ENCODE results near the gene BCL7A.

DNA sequence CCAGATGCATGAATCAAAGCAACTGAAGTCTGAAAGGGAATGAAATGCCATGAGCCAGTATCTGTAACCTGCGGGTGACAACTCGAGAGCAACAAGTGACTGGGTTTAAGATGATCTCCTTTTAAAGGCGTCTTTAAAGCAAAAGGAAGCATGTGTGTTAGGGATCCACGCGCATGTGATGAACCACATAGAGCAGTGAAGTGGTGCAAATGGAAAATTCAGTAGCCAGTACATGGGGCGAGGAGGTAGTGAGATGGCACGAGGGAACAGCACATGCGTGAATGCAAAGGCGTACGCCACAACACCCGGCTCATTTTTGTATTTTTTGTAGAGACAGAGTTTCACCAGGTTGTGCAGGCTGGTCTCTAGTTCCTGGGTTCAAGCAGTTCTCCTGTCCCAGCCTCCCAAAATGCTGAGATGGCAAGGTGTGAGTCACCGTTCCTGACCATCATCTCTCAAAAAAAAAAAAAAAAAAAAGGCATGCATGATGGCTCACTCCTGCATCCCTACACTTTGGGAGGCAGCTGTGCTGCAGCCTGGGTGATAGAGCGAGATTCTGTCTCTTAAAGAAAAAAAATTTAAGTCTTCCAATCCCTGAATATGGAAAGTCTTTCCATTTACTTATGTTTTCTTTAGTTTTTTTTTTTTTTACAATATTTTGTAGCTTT, 24.6 kb upstream of the BCL7A start:
- TF ChIP-seq, protein P1, sequence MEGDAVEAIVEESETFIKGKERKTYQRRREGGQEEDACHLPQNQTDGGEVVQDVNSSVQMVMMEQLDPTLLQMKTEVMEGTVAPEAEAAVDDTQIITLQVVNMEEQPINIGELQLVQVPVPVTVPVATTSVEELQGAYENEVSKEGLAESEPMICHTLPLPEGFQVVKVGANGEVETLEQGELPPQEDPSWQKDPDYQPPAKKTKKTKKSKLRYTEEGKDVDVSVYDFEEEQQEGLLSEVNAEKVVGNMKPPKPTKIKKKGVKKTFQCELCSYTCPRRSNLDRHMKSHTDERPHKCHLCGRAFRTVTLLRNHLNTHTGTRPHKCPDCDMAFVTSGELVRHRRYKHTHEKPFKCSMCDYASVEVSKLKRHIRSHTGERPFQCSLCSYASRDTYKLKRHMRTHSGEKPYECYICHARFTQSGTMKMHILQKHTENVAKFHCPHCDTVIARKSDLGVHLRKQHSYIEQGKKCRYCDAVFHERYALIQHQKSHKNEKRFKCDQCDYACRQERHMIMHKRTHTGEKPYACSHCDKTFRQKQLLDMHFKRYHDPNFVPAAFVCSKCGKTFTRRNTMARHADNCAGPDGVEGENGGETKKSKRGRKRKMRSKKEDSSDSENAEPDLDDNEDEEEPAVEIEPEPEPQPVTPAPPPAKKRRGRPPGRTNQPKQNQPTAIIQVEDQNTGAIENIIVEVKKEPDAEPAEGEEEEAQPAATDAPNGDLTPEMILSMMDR (IDR thresholded peaks at IDR 0.05; ENCODE audit: poor library complexity), result no peak
- TF ChIP-seq EZH2phosphoT487 (IDR thresholded peaks at IDR 0.05; ENCODE audit: low read depth, severe bottlenecking, unreplicated experiment) (no peak), EZH2 (IDR thresholded peaks at IDR 0.05; ENCODE audit: borderline replicate concordance) (no peak)

Measured in hepatocyte (in vitro differentiated cells).